Vagina (tissue), 2 donors: Measurements from ENCODE around the gene MYOZ3. TPM values are rescaled to one million over a fixed set of nuclear protein-coding genes. Genes with fewer than 3 reads are reported as not detected.

Source experiments
- DNase-seq, 2 donors: peaks; one replicate each; pipeline ENCODE4 v3.0.0-alpha.2; 2017; ENCODE audit errors: extremely low spot score in 2 of 2
- H3K27ac ChIP-seq: fragments of 200-600 bp; sonication (generic); one replicate; pipeline ENCODE4 v1.5.1; 2019
- H3K27me3 ChIP-seq: fragments of 200-600 bp; sonication (generic); one replicate; pipeline ENCODE4 v1.5.1; 2019
- H3K36me3 ChIP-seq, 2 donors: fragments of 200-600 bp; sonication (generic); one replicate each; pipeline ENCODE4 v1.5.1; 2017 to 2019
- H3K4me1 ChIP-seq: fragments of 200-600 bp; sonication (generic); one replicate; pipeline ENCODE4 v1.5.1; 2019
- H3K4me3 ChIP-seq, 2 donors: fragments of 200-600 bp; sonication (generic); 1 replicate in 1 of 2; 2 replicates in 1 of 2; pipeline ENCODE4 v1.5.1; 2016 to 2019
- H3K9me3 ChIP-seq: fragments of 200-600 bp; sonication (generic); one replicate; pipeline ENCODE4 v1.5.1; 2019
- POLR2A ChIP-seq, 2 donors: fragments of 450-650 bp; IDR thresholded peaks; one replicate each; pipeline ENCODE4 v1.6.1; 2017; ENCODE audit warnings: antibody characterized with exemption in 2 of 2, mild to moderate bottlenecking in 2 of 2, moderate library complexity in 2 of 2
- POLR2AphosphoS5 ChIP-seq, 2 donors: sonication (generic); formaldehyde crosslinking; IDR thresholded peaks; one replicate each; pipeline ENCODE4 v1.9.0; 2017; ENCODE audit warnings: antibody characterized with exemption in 2 of 2, mild to moderate bottlenecking in 2 of 2, low read depth in 1 of 2; ENCODE audit not compliant: insufficient read depth in 1 of 2
- intact Hi-C: fragments of 100-400 bp; cut with DNase I; formaldehyde crosslinking; loops from one replicate; pipeline ENCODE4 v1.15.1; 2023
- total RNA-seq: library from RNA; depleted of rRNA; stranded (reverse); fragments of >200 nt; gene quantifications from one replicate; pipeline ENCODE4 v1.2.3, GENCODE V29; 2016
- TF ChIP-seq, protein P1 (sequence below), 3 experiments: fragments of 450-650 bp in 2 of 3; fragments of 200-600 bp in 1 of 3; sonication (generic) in 1 of 3; IDR thresholded peaks; one replicate each; pipeline ENCODE4 v1.5.1; 2017 to 2019; ENCODE audit warnings: antibody characterized with exemption in 3 of 3, mild to moderate bottlenecking in 2 of 3, moderate library complexity in 2 of 3

MYOZ3 gene
- total RNA-seq, 1 donor from 2014 or later: not detected

DNA sequence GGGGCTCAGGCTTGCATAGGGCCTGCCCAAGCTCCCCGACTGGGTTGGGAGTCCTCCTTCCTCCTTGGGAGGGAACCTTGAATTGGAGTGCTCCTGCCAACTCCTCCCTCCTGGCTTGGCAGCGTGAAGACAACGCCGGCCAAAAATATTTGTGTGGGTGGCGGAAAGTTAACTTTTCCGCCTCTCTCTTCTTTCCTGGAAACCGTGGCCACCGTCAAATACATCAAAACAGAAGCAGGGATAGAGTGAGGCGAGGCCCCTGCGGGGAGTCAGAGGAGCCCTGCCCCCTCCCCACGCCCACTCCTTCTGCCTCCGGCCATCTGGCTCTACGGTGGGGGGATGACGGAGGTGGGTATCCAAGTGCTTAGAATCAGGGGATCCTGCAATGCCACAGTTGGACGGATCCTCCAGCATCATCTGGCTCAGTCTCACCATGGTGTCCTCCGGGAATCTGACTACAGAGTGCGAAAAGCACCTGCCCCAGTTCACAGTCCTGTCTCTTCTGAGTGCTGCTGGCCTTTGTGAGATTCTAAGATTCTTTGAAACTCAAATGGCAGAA, 45.8 kb upstream of the MYOZ3 start:
- Histone ChIP-seq H3K27ac (no peak overlapping the region), H3K4me3 (no peak overlapping the region), H3K9me3 (no peaks in the 10 kb centered on the region), H3K27me3 (no peaks in the 10 kb centered on the region), H3K4me1 (peaks cover 44% of the 10 kb centered on the region), H3K36me3 (no peaks in the 10 kb centered on the region)
- no peak for DNase-seq
- peak; percentile 16 to 51 for TF ChIP-seq POLR2AphosphoS5 (IDR thresholded peaks at IDR 0.05; ENCODE audit: insufficient read depth in 1 of 2, low read depth in 1 of 2)
- no peak for TF ChIP-seq POLR2A (IDR thresholded peaks at IDR 0.05)
- intact Hi-C loops: no loop called here

DNA sequence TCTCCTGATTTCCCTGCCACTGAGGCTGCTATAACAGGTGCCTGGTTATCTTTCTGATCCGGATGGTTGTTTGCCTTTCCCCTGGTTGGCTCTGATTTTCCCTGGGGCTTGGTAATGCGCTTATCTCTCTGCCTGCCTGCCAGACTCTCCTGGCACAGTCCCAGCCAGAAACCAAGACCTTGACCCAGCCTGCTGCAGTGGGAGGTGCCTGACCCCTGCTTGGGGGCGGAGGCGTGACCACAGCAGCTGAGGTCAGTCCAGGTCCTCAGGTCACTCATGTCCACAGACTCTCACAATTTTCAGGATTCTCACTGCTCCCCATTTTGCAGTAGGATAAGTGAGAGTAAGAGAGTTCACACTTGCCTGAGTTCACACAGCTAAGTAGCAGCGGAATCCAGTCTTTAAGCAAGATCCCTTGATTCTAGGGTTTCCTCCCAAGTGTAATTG, 45.0 kb upstream of the MYOZ3 start:
- H3K27ac ChIP-seq: no peak overlapping the region
- TF ChIP-seq POLR2A (IDR thresholded peaks at IDR 0.05) (no peak), POLR2AphosphoS5 (IDR thresholded peaks at IDR 0.05; ENCODE audit: insufficient read depth in 1 of 2, low read depth in 1 of 2) (no peak)
- TF ChIP-seq, protein P1, sequence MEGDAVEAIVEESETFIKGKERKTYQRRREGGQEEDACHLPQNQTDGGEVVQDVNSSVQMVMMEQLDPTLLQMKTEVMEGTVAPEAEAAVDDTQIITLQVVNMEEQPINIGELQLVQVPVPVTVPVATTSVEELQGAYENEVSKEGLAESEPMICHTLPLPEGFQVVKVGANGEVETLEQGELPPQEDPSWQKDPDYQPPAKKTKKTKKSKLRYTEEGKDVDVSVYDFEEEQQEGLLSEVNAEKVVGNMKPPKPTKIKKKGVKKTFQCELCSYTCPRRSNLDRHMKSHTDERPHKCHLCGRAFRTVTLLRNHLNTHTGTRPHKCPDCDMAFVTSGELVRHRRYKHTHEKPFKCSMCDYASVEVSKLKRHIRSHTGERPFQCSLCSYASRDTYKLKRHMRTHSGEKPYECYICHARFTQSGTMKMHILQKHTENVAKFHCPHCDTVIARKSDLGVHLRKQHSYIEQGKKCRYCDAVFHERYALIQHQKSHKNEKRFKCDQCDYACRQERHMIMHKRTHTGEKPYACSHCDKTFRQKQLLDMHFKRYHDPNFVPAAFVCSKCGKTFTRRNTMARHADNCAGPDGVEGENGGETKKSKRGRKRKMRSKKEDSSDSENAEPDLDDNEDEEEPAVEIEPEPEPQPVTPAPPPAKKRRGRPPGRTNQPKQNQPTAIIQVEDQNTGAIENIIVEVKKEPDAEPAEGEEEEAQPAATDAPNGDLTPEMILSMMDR (IDR thresholded peaks at IDR 0.05): no peak
- no peaks in the 10 kb centered on the region for H3K36me3 ChIP-seq
- intact Hi-C loops: no loop called here
- H3K27me3 ChIP-seq: no peaks in the 10 kb centered on the region
- H3K9me3 ChIP-seq: no peaks in the 10 kb centered on the region
- no peak for DNase-seq
- H3K4me3 ChIP-seq: no peak overlapping the region
- peaks cover 41% of the 10 kb centered on the region for H3K4me1 ChIP-seq

DNA sequence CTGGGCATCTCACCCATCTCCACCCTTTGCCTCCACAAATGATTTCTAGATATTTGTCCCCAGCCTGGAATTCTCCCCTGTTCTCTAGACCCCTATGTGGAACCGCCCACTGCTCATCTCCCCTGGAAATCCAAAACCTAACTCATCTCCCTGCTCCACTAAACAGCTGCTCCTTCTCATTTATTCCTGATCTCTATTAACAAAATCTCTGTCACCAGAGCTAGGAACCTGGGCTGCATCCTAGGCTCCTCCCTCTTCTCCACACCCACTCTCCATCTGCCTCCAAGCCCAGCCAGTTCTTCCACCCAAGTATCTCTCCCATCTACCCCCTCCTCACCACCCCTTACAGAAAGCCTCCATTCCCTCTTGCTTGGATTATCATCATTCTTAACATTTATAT, 44.5 kb upstream of the MYOZ3 start:
- no peak overlapping the region for H3K27ac ChIP-seq
- DNase-seq: no peak
- peaks cover 41% of the 10 kb centered on the region for H3K4me1 ChIP-seq
- intact Hi-C loops: no loop called here
- no peaks in the 10 kb centered on the region for H3K9me3 ChIP-seq
- H3K27me3 ChIP-seq: no peaks in the 10 kb centered on the region
- no peak overlapping the region for H3K4me3 ChIP-seq
- TF ChIP-seq POLR2A (IDR thresholded peaks at IDR 0.05) (no peak), POLR2AphosphoS5 (IDR thresholded peaks at IDR 0.05; ENCODE audit: insufficient read depth in 1 of 2, low read depth in 1 of 2) (no peak)
- TF ChIP-seq, protein P1 (IDR thresholded peaks at IDR 0.05): no peak
- H3K36me3 ChIP-seq: no peaks in the 10 kb centered on the region

DNA sequence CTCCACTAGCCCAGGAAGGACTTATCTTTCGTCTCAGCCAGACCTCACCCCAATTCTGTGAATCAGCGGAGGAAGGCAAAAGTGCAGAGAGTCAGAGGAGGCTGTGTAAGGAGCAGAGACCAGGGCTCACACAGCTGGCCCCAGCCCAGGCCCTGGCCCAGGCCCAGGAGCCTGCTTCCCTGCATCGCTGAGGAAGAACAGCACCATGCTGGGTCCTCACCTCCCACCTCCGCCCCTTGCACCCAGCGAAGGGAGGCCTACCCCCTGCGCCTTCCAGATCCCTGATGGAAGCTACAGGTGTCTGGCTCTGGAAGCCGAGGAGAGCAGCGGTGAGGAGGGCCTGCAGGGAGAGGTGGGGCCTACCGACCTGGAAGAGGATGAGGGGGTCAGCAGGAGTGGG, 42.9 kb upstream of the MYOZ3 start:
- Histone ChIP-seq H3K27me3 (no peaks in the 10 kb centered on the region), H3K9me3 (no peaks in the 10 kb centered on the region), H3K36me3 (no peaks in the 10 kb centered on the region), H3K27ac (no peak overlapping the region), H3K4me1 (peaks cover 34% of the 10 kb centered on the region), H3K4me3 (no peak overlapping the region)
- intact Hi-C loops: no loop called here
- TF ChIP-seq, protein P1 (IDR thresholded peaks at IDR 0.05): no peak
- TF ChIP-seq POLR2AphosphoS5 (IDR thresholded peaks at IDR 0.05; ENCODE audit: insufficient read depth in 1 of 2, low read depth in 1 of 2) (no peak), POLR2A (IDR thresholded peaks at IDR 0.05) (no peak)
- DNase-seq: no peak

DNA sequence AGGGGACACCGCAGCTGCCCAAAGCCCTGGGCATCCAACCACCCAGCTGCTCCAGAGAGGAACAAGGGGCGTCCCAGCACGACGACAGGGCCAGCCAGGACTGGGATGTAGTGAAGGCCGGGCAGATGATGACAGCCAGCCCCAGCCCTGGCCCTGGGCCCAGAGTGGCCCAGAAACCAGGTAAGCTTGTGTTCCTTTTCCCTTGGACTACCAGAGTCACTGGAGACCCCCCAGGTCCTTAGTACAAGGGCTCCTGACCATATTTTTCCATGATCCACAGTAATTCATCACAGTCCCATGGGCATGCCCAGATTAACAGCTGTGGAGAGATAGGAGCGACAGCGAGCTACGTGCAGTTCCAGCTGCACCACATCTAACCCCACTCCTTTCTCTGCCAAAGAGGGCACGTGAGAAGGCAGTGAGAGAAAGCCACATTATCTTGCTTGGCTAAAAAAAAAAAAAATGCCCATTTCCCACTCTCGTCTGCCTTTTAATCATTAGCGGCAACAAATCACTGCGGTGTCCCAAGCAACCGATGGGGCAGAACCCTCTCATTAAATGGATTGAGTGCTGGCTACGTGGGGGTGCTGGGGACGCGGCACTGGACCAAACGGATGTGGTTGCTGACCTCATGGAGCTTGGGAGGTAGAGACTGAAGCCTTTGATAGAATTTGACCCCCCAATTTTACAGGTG, 42.3 kb upstream of the MYOZ3 start:
- Histone ChIP-seq H3K27ac (no peak overlapping the region), H3K4me1 (peaks cover 29% of the 10 kb centered on the region), H3K4me3 (no peak overlapping the region), H3K27me3 (no peaks in the 10 kb centered on the region), H3K9me3 (no peaks in the 10 kb centered on the region), H3K36me3 (no peaks in the 10 kb centered on the region)
- DNase-seq: no peak
- TF ChIP-seq POLR2A (IDR thresholded peaks at IDR 0.05) (no peak), POLR2AphosphoS5 (IDR thresholded peaks at IDR 0.05; ENCODE audit: insufficient read depth in 1 of 2, low read depth in 1 of 2) (no peak)
- TF ChIP-seq, protein P1 (IDR thresholded peaks at IDR 0.05): no peak
- intact Hi-C loops: no loop called here
